Measurements from ENCODE around the gene ZNF549.

The ZNF549 gene

DNA sequence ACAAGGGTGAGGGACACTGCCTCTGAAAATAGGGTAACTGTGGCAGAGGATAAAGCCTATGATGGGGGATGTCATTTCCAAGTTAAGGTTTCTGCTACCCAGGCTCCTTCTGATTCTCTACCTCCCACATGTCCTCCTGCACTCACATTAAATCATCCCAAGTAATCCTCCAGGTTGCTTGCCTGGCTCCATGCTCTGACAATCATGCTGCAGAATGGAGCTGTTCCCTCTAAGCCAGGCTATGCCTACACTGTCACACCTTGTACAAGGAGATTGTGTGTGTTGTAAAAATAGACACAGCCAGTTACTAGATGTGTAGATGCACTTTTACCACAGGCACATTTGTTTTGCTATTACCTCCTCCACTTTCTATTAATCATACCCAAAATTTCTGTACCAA, 43.6 kb downstream of the ZNF549 start:
- DNase-seq: no peak

DNA sequence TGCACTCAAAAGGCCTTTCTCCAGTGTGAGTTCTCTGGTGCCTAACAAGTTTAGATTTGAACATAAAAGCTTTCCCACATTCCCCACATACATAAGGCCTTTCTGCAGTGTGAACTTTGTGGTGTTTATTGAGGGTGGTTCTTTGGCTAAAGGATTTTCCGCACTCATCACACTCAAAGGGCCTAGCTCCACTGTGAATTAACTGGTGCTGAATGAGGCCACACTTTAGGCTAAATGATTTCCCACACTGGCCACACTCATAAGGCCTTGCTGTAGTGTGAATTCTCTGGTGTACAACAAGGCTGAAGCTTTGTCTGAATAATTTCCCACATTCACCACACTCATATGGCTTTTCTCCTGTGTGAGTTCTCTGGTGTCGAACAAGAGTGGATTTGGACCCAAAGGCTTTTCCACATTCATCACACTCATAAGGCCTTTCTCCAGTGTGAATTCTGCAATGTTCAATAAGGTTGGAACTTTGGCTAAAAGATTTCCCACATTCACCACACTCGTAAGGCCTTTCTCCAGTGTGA, 45.3 kb downstream of the ZNF549 start:
- DNase-seq: peak; percentile 18

DNA sequence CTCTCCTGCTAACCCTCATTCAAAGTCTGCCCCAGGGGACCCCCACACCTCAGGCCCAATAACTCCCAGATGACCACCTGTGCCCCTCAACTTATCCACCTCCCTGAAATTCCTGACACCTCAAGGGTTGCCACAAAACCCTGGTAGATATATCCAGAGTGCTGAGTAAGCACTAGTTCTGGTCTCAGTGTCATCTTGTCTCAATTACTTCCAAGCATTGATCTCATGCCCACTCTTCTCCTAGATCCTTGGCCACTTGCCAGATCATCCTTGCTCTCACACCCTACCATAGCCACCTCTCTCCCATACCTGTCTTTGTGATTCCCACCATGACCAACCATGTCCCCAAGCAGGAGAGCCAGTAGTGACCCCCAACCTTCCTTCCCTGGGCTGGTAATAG, 49.5 kb downstream of the ZNF549 start:
- DNase-seq: no peak

DNA sequence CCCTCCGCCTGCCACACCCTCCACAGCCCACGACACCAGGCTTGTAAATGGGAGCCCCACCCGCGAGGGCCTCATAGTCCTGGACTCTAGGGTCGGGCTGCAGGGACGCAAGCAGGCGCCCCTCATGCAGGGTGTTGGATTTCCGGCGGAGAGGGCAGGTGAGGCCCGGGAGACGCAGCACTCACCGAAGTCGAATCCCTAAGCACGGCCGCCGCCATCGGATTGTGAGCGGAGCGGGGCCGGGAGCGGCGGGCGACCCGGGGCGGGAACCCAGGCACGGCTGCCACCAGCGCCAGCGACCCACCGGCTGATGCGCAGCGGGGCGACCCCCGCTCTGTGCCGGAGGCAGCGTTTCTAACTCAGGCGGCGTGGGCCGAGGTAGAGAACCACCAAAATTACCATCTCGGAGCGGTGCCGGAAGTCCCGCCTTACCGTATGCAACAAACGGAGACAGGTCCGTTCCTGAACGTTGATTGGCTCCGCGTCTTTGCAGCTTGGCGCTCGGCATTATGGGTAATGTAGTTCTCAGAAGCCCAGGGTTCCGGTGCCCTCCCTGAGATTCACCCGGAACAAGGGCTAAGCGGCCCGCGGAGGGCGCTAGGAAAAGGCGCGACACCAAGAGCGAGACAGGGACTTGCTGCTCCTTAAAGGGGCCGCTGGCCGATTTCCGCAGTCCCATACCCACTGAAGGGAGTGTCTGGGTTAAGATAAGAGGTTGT, 51.5 kb downstream of the ZNF549 start, which contains the start of gene ZNF416:
Gene ZNF416, minus strand, starts transcription at position 425 of the 719 bp plus-strand sequence. Its CDS starts 207 bp downstream, at position 218.
- peak; percentile 100 for DNase-seq

DNA sequence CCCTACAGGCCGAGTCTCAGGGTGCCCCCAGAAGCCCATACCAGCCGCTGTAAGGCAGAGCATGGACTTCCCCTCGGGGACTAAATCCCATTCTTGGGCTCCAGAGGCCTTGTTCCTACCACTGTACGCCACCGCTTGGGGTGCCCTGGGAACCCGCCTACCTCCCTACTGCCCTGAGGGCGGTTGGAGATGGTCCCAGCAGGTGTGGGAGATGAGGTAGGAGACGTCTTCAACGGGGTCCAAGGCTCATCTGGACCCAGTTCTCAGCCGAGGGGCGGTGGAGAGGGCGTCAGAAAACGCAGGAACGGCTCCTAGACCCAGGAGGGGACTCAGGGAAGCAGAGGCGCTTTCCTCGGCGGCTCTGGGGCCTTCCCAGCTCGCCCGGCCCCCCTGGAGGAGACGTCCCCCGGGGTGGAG, 56.0 kb downstream of the ZNF549 start:
- no peak for DNase-seq

DNA sequence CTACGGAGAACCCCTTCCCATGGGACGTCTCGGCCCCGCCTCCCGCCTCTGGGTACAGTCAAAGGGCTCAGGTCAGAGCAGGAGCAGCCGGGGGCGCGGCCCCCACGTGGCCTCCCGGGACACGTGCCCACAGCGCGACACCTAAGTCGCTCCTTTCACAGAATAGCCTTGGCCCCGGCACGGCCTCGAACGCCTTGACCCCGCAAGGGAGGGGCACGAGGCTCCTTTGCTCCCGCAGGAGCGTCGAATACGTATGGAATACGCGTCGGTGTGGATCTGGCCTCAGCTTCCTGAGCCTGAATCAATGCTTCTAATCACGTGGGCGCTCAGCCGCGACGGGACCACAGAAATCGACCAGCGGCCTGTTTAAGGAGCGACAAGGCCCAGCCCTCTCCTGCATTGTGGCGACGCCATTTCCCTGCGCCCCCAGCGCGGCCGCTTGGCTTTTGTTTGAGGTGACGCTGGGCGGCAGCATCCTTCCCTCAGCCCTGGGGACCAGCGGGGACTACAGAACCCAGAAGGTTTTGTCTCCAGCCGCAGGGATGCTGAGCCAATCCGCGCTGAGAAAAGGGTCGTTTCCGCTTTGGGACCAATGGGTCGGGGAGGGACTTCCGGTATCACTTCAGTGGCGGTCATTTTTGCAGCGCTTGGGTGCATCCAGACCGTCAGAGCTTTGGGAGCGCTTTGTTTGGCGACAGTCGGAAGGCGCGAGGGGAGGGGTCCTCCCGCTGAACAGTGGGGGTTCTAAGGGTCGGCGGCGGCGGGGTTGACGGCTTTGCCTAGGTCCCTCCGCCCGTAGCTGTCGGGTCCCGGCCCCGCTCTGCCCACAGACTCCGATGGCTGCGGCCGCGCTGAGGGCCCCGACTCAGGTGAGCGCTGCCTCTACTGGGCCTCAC, 56.6 kb downstream of the ZNF549 start, which contains the start of gene ZIK1:
Gene ZIK1, plus strand, starts transcription at position 625 of the 896 bp plus-strand sequence. Its CDS starts 212 bp downstream, at position 837.
- DNase-seq: peak; percentile 98

DNA sequence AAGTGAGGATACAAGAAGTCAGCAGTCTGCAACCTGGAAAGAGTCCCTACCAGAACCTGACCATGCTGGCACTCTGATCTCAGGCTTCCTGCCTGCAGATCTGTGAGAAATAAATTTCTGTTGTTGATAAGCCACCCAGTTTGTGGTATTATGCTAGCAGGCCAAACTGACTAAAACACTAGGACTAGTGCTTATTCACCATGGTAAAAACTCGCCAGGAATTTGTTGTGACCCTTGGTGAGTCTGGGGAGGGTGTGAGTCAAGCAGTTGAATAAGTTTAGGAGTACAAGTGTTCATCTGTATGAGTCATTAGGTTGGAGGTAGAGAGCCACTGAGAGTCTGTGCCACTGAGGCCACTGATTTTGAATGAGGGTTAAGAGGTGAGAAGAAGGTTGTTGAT, 60.4 kb downstream of the ZNF549 start:
- no peak for DNase-seq

DNA sequence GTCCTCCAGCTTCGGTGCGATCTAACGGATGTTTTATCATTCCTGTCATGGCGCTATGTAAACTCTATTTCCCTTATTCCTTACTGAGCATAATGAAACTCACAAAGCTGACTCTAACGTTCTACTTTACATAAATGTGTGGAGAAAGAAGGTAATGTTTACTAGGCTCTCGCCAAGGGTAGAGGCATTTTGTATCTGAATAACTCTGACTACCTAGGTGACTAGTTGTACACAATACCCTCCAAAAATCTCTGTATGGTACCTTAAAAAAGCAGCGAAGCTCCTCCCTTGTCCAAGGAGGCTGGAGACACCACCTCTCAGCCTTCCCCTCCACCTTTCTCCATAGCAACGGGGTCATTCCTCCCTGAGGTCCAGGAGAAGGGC, 72.2 kb downstream of the ZNF549 start:
- DNase-seq: no peak

DNA sequence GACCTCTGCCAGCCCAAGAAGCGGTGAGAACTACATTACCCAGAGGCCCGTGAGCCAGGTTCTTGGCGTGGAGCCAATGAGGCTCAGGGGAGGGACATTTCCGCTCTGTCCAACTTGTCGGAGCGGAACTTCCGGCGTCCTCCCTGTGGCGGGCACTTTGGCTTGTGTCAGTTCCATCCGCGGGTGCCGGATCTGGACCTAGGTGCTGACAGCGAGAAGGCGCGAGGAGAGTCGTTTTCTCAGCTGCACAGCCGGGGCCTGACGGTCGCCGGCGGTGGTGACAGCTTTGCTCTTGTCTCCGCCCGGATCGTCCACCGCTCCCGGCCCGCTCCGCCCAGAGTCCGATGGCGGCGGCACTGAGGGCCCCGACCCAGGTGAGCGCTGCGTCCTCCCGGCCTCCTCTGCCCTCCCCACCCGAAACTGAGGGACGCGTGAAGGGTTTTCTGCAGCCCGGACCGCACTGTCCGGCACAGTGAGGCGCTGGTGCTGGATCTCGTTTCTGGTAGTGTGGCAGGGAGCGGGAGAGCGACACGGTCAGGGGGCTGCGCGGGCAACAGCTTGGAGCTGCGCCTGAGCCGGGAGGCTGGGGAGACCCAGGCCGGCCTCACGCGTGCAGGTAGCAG, 72.7 kb downstream of the ZNF549 start, which contains the start of gene ZNF530:
Gene ZNF530, plus strand, starts transcription at position 125 of the 623 bp plus-strand sequence. CDS start 4,461 bp downstream, outside the sequence.
- DNase-seq: peak; percentile 98

DNA sequence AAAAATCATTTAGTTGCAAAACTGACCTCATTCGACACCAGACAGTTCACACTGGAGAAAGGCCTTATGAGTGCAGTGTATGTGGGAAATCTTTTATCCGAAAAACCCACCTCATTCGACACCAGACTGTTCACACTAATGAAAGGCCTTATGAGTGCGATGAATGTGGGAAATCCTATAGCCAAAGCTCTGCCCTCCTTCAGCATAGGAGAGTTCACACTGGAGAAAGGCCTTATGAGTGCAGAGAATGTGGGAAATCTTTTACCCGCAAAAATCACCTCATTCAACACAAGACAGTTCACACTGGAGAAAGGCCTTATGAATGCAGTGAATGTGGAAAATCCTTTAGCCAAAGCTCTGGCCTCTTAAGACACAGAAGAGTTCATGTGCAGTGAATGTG, 79.8 kb downstream of the ZNF549 start:
- DNase-seq: no peak
